GM23248 (cell line): ENCODE results near the gene ZG16B.

ENCODE experiments used
- EZH2 ChIP-seq: fragments of 200-600 bp; sonication (generic); IDR thresholded peaks from 2 replicates; pipeline ENCODE4 v1.6.1; 2018; ENCODE audit warnings: antibody characterized with exemption, mild to moderate bottlenecking; ENCODE audit not compliant: insufficient read depth, poor library complexity, severe bottlenecking
- EZH2phosphoT487 ChIP-seq: fragments of 200-600 bp; sonication (generic); IDR thresholded peaks from 2 replicates; pipeline ENCODE4 v1.6.1; 2018; ENCODE audit warnings: antibody characterized with exemption, moderate library complexity, mild to moderate bottlenecking, low read depth; ENCODE audit not compliant: insufficient read depth

DNA sequence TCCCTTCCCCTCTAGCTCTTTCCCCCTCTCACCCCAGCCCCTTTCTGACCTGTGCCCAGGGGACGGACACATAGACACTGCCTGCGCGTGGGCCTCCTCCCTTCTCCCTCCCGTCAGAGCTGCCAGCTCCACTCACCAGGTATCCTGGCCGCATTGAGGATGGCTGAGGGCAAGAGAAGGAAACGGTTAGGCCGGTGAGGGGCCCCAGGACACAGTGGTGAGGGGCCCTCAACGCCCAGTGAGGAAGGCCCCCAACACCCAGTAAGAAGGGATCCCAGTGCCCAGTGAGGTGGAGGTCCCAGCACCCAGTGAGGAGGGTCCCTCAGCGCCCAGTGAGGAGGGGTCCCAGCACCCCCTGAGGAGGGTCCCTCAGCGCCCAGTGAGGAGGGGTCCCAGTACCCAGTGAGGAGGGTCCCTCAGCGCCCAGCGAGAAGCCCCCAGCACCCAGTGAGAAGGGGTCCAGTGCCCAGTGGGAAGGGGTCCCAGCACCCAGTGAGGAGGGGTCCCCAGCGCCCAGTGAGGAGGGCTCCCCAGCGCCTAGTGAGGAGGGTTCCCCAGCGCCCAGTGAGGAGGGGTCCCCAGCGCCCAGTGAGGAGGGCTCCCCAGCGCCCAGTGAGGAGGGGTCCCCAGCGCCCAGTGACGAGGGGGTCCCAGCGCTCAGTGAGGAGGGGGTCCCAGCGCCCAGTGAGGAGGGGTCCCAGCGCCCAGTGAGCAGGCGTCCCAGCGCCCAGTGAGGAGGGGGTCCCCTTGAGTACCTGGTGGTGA is 26.8 kb downstream of the ZG16B start:
- TF ChIP-seq EZH2 (no peak), EZH2phosphoT487 (no peak)
